Left ventricle myocardium inferior (tissue), 1 donor: ENCODE data around the gene LDAH. TPM values are rescaled to one million over a fixed set of nuclear protein-coding genes. Genes with fewer than 3 reads are reported as not detected.

Experiments used
- DNase-seq: peaks from one replicate; pipeline ENCODE4 v3.0.0-alpha.2; 2020
- H3K27ac ChIP-seq: fragments of 200-600 bp; replicated peaks from 2 replicates; pipeline ENCODE4 v1.8.0; 2021
- H3K27me3 ChIP-seq: fragments of 200-600 bp; 2 replicates; pipeline ENCODE4 v1.8.0; 2021; ENCODE audit warnings: low read depth
- H3K36me3 ChIP-seq: fragments of 200-600 bp; 2 replicates; pipeline ENCODE4 v1.8.0; 2021
- H3K4me1 ChIP-seq: fragments of 200-600 bp; 2 replicates; pipeline ENCODE4 v1.8.0; 2021
- H3K4me3 ChIP-seq: fragments of 200-600 bp; 2 replicates; pipeline ENCODE4 v1.8.0; 2021; ENCODE audit warnings: mild to moderate bottlenecking, moderate library complexity
- H3K9me3 ChIP-seq: fragments of 200-600 bp; replicated peaks from 2 replicates; pipeline ENCODE4 v1.8.0; 2021
- CTCF ChIP-seq: fragments of 200-600 bp; IDR thresholded peaks from 2 replicates; pipeline ENCODE4 v1.8.0; 2021; ENCODE audit warnings: antibody characterized with exemption, mild to moderate bottlenecking, borderline replicate concordance
- intact Hi-C: fragments of 100-400 bp; cut with micrococcal nuclease; formaldehyde crosslinking; loops from one replicate; pipeline ENCODE4 v1.11.0; 2022
- total RNA-seq: library from RNA; stranded (reverse); fragmentation: NEBNext Ultra II Directional; extraction: Animal tissue kit (Norgen Biotek cat#: 25700); gene quantifications from one replicate; pipeline ENCODE4 v1.2.1, GENCODE V29; 2021
- donor health status: DM: no; HTN: yes; CAD: no; lungs with severe emphysema.

The LDAH gene
- total RNA-seq, 1 donor from 2014 or later = 8.5 TPM

GRCh38 chr2:20747317-20747716 lies 75.6 kb downstream of the LDAH start:
- Histone ChIP-seq H3K4me1 (peaks cover 10% of the 10 kb centered on the region), H3K27ac (no peak overlapping the region), H3K36me3 (peaks cover 15% of the 10 kb centered on the region), H3K4me3 (no peak overlapping the region), H3K27me3 (no peaks in the 10 kb centered on the region), H3K9me3 (peaks cover 8% of the 10 kb centered on the region)
- no peak for TF ChIP-seq CTCF
- intact Hi-C loops = no loop called here
- no peak for DNase-seq

- peaks cover 10% of the 10 kb centered on the region for H3K4me1 ChIP-seq
- no peak overlapping the region for H3K27ac ChIP-seq
- TF ChIP-seq CTCF = no peak
- intact Hi-C loops = no loop called here
- peaks cover 7% of the 10 kb centered on the region for H3K36me3 ChIP-seq
- H3K27me3 ChIP-seq = no peaks in the 10 kb centered on the region
- no peak for DNase-seq
- H3K9me3 ChIP-seq = no peaks in the 10 kb centered on the region
- H3K4me3 ChIP-seq = no peak overlapping the region
Measured at GRCh38 chr2:20745924-20746555, 76.9 kb downstream of the LDAH start.

- no peak overlapping the region for H3K4me3 ChIP-seq
- intact Hi-C loops = no loop called here
- no peaks in the 10 kb centered on the region for H3K36me3 ChIP-seq
- no peaks in the 10 kb centered on the region for H3K9me3 ChIP-seq
- no peak for TF ChIP-seq CTCF
- peaks cover 10% of the 10 kb centered on the region for H3K4me1 ChIP-seq
- H3K27me3 ChIP-seq = no peaks in the 10 kb centered on the region
- DNase-seq = no peak
- no peak overlapping the region for H3K27ac ChIP-seq
Measured at GRCh38 chr2:20744366-20745335, 78.2 kb downstream of the LDAH start.

- DNase-seq = no peak
- Histone ChIP-seq H3K27ac (no peak overlapping the region), H3K4me3 (no peak overlapping the region), H3K27me3 (no peaks in the 10 kb centered on the region), H3K36me3 (no peaks in the 10 kb centered on the region), H3K4me1 (no peaks in the 10 kb centered on the region), H3K9me3 (no peaks in the 10 kb centered on the region)
- TF ChIP-seq CTCF = no peak
- intact Hi-C loops = no loop called here
Measured at GRCh38 chr2:20738772-20739171, 84.1 kb downstream of the LDAH start.

- intact Hi-C loops = no loop called here
- no peak for TF ChIP-seq CTCF
- Histone ChIP-seq H3K4me3 (no peak overlapping the region), H3K27ac (no peak overlapping the region), H3K4me1 (no peaks in the 10 kb centered on the region), H3K27me3 (no peaks in the 10 kb centered on the region), H3K9me3 (no peaks in the 10 kb centered on the region), H3K36me3 (no peaks in the 10 kb centered on the region)
- DNase-seq = no peak
Measured at GRCh38 chr2:20737505-20737904, 85.4 kb downstream of the LDAH start.
